Measurements from ENCODE around the gene NAA10. TPM values are rescaled to one million over a fixed set of nuclear protein-coding genes. Genes with fewer than 3 reads are reported as not detected.
A peak's percentile ranks its signal among the peaks of the same experiment; 100 is the strongest.

Gene NAA10
- total and polyA plus RNA-seq, 11 donors = 52.5 to 221 (median 91.5) TPM

DNA sequence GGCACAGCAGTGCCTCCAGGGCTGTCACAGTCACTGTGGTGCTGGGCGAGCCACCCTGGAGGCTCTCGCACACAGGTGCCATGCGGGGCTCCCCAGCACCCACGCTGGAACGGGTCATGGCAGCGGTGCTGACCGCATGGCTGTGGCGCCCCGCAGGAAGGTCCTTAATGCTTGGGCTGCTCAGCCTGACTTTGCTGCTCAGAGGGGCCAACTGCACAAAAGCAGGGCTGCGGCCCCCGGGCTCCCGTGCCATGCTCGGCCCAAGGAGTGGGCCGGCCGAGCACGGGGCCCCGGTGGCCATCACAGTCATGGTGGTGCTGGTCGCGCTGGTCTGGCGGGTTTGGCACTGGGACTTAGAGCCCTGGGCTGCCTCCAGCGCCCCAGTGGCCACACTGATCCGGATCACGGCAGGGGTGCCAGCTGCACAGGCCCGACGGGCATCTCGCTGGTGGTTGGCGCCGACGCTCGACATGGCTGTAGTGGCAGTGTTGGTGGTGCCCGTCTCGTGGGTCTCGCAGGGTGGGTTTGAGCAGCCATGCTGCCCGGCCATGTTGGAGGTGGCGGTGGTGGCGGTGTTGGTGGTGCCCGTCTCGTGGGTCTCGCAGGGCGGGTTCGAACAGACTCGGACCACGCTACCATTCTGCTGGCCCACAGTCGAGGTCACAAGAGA lies 19.9 kb upstream of the NAA10 start:
- WGBS, 4 donors = 93 to 98% (median 95%) methylated on average over 21 to 44 of the region's 44 CpGs
- TF ChIP-seq, protein P1, sequence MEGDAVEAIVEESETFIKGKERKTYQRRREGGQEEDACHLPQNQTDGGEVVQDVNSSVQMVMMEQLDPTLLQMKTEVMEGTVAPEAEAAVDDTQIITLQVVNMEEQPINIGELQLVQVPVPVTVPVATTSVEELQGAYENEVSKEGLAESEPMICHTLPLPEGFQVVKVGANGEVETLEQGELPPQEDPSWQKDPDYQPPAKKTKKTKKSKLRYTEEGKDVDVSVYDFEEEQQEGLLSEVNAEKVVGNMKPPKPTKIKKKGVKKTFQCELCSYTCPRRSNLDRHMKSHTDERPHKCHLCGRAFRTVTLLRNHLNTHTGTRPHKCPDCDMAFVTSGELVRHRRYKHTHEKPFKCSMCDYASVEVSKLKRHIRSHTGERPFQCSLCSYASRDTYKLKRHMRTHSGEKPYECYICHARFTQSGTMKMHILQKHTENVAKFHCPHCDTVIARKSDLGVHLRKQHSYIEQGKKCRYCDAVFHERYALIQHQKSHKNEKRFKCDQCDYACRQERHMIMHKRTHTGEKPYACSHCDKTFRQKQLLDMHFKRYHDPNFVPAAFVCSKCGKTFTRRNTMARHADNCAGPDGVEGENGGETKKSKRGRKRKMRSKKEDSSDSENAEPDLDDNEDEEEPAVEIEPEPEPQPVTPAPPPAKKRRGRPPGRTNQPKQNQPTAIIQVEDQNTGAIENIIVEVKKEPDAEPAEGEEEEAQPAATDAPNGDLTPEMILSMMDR (IDR thresholded peaks at IDR 0.05) = no peak
- no peak for TF ChIP-seq POLR2A (IDR thresholded peaks at IDR 0.05)
- H3K4me1 ChIP-seq = peaks cover 0 to 14% (median 3%) of the 10 kb centered on the region in 12 donors
- H3K9me3 ChIP-seq = no peaks in the 10 kb centered on the region
- peaks cover 0 to 100% (median 85%) of the 10 kb centered on the region in 9 donors for H3K36me3 ChIP-seq
- no peaks in the 10 kb centered on the region for H3K27me3 ChIP-seq
- intact Hi-C loops (cut with DNase I) = loop anchor here in 7 of 10 donors (2.0 to 10.0 kb wide), 3 partner anchors 192 to 420 kb away; partner anchors contain the start of gene PLXNB3 (in 5 of the 7)
- H3K4me3 ChIP-seq = no peak overlapping the region
- DNase-seq (peak in 1 of 5 donors; percentile 27), ATAC-seq (no peak)
- peak overlapping the region in 1 of 12 donors; percentile 86 for H3K27ac ChIP-seq

DNA sequence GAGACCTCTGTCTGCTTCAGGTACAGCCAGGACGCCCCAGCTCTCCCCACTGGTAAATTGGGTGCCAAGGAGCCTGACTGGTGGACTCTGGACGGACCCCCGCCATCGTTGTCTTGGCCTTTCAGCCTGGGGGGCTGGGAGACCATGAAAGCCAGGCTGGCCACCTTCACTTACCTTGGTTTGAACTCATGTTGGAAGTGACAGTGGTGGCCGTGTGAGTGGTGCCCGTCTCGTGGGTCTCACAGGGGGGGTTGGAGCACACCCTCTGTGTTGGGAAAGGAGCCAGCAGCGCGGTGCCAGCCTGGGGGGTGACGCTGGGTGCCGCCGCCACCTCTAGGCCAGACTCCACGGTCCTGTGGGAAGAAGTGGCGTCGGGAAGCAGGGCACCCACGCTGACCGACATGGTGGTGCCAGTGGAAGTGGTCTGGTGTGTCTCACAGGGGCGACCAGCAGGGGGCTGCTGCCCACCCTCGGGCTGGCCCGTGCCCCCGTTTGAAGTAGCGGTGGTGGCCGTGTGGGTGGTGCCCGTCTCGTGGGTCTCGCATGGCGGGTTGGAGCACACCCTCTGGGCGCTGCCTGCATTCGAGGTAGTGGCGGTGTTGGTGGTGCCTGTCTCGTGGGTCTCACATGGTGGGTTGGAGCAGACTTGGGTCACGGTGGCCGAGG lies 19.2 kb upstream of the NAA10 start:
- 84 to 85% (median 85%) methylated on average over 17 to 33 of the region's 33 CpGs for WGBS, 4 donors
- peak overlapping the region in 3 of 12 donors; percentile 52 to 86 (median 72) for H3K27ac ChIP-seq
- no peak for ATAC-seq

DNA sequence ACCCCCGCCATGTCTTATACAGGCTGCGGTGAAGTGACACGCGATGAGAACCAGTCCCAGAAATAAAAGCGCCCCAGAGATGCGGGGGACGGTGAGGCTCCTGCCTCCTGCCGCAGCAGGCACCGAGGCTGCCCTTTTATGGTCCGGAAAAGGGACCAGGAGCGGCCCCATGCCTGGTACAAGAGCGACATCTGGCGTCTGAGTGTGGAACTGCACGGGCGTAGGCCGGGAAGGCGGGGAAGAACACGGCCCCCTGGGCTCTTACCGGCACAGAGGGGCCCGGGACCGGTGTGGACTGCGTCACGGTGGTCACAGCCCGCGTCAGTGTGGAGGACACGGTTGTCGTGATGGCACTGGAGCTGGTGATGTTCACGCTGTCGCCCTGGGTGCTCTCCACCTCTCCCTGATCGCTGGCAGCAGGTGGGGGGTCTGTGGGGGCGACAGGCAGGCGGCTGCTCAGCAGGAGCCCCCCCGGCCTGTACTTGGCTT lies 18.5 kb upstream of the NAA10 start:
- H3K36me3 ChIP-seq = peaks cover 0 to 96% (median 72%) of the 10 kb centered on the region in 9 donors
- H3K4me3 ChIP-seq = no peak overlapping the region
- intact Hi-C loops (cut with DNase I) = loop anchor here in 9 of 10 donors (1.0 to 10.0 kb wide), 5 partner anchors 189 to 995 kb away; partner anchors contain the start of gene PLXNB3 (in 9 of the 9)
- 18 to 40% (median 29%) methylated on average over 2 to 33 of the region's 33 CpGs for WGBS, 4 donors
- H3K27ac ChIP-seq = peak overlapping the region in 7 of 12 donors; percentile 32 to 86 (median 49)
- H3K27me3 ChIP-seq = no peaks in the 10 kb centered on the region
- H3K9me3 ChIP-seq = no peaks in the 10 kb centered on the region
- DNase-seq (peak; percentile 60 to 77 (median 65)), ATAC-seq (peak; percentile 34 to 76 (median 68))
- TF ChIP-seq POLR2A (IDR thresholded peaks at IDR 0.05) = no peak
- TF ChIP-seq, protein P1 (IDR thresholded peaks at IDR 0.05) = peak; percentile 78 to 99 (median 88)
- peaks cover 0 to 26% (median 5%) of the 10 kb centered on the region in 12 donors for H3K4me1 ChIP-seq

More for the DNA sequence above, 19.2 kb upstream of the NAA10 start:
- TF ChIP-seq, protein P1 (IDR thresholded peaks at IDR 0.05) = no peak
- no peak for TF ChIP-seq POLR2A (IDR thresholded peaks at IDR 0.05)
- Histone ChIP-seq H3K4me3 (no peak overlapping the region), H3K4me1 (peaks cover 0 to 19% (median 5%) of the 10 kb centered on the region in 12 donors), H3K9me3 (no peaks in the 10 kb centered on the region), H3K27me3 (no peaks in the 10 kb centered on the region), H3K36me3 (peaks cover 0 to 100% (median 79%) of the 10 kb centered on the region in 9 donors)
- intact Hi-C loops (cut with DNase I) = loop anchor here (1.0 to 10.0 kb wide), 6 partner anchors 189 to 995 kb away; partner anchors contain the start of gene PLXNB3 (in 9 of the 10)
- peak in 1 of 5 donors; percentile 46 for DNase-seq

Data from heart left ventricle (tissue), 16 donors.